Peyer's patch (tissue), 4 donors: Measurements from ENCODE around the gene DYNLT4.

Source experiments
- POLR2A ChIP-seq, 2 donors: fragments of 450-650 bp; IDR thresholded peaks; one replicate each; pipeline ENCODE4 v1.5.1; 2017; ENCODE audit warnings: antibody characterized with exemption in 2 of 2, mild to moderate bottlenecking in 2 of 2, moderate library complexity in 2 of 2
- TF ChIP-seq, protein P1 (sequence below), 6 experiments: fragments of 450-650 bp in 4 of 6; fragments of 200-600 bp in 2 of 6; sonication (generic) in 1 of 6; IDR thresholded peaks; one replicate each; pipeline ENCODE4 v1.5.1; 2017 to 2019; ENCODE audit warnings: antibody characterized with exemption in 6 of 6, mild to moderate bottlenecking in 3 of 6, moderate library complexity in 1 of 6

DNA sequence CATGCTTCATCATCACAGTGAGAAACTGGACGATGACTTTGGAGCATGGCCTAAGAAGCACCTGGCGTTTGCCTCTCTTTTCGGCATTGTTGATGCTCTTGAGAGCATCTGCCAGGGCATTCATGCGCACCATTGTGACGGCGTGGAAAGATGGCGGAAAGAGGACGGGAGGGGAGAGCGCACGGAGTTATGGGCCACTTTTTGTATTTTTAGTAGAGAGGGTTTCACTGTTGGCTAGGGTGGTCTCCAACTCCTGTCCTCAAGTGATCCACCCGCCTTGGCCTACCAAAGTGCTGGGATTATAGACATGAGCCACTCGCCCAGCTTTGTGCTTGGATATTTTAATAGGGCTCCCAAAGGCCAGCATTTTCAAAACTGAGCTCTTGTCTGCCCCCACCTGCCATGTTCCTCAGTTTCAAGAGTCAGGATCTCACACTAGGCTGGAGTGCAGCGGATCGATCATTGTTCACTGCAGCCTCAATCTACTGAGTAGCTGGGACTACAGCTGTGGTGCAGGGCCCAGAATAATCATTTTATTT is 26.5 kb downstream of the DYNLT4 start:
- TF ChIP-seq, protein P1, sequence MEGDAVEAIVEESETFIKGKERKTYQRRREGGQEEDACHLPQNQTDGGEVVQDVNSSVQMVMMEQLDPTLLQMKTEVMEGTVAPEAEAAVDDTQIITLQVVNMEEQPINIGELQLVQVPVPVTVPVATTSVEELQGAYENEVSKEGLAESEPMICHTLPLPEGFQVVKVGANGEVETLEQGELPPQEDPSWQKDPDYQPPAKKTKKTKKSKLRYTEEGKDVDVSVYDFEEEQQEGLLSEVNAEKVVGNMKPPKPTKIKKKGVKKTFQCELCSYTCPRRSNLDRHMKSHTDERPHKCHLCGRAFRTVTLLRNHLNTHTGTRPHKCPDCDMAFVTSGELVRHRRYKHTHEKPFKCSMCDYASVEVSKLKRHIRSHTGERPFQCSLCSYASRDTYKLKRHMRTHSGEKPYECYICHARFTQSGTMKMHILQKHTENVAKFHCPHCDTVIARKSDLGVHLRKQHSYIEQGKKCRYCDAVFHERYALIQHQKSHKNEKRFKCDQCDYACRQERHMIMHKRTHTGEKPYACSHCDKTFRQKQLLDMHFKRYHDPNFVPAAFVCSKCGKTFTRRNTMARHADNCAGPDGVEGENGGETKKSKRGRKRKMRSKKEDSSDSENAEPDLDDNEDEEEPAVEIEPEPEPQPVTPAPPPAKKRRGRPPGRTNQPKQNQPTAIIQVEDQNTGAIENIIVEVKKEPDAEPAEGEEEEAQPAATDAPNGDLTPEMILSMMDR (IDR thresholded peaks at IDR 0.05): no peak
- no peak for TF ChIP-seq POLR2A (IDR thresholded peaks at IDR 0.05)
